Keratinocyte (primary cell): ENCODE data around the gene CSH2. TPM values are rescaled to one million over a fixed set of nuclear protein-coding genes. Genes with fewer than 3 reads are reported as not detected.

Experiments used
- DNase-seq: peaks from one replicate; pipeline ENCODE4 v3.0.0-alpha.2; 2011; ENCODE audit warnings: low read depth, missing footprints, low spot score
- FAIRE-seq: peaks from 2 replicates; lab custom pipeline; 2011; peaks lifted over from hg19 to GRCh38; lab: Jason Lieb, UNC
- H2AFZ ChIP-seq: 2 replicates; pipeline ENCODE4 v1.6.0; 2012; ENCODE audit warnings: low read length, control low read depth, inconsistent platforms; ENCODE audit not compliant: control insufficient read depth
- H3K27ac ChIP-seq: 2 replicates; pipeline ENCODE4 v1.5.1; 2011; ENCODE audit warnings: low read length; ENCODE audit not compliant: control insufficient read depth, insufficient read depth
- H3K27me3 ChIP-seq: 3 replicates; pipeline ENCODE4 v1.6.0; 2011; ENCODE audit warnings: low read length; ENCODE audit not compliant: control insufficient read depth, insufficient read depth; ENCODE audit errors: extremely low read depth
- H3K36me3 ChIP-seq, 2 experiments: 2 replicates in 1 of 2; 3 replicates in 1 of 2; pipeline ENCODE4 v1.5.1; 2011; ENCODE audit warnings: low read length in 2 of 2, mild to moderate bottlenecking in 1 of 2; ENCODE audit not compliant: control insufficient read depth in 2 of 2, insufficient read depth in 2 of 2; ENCODE audit errors: extremely low read depth in 1 of 2
- H3K4me1 ChIP-seq: 3 replicates; pipeline ENCODE4 v1.5.1; 2011; ENCODE audit warnings: low read length; ENCODE audit not compliant: control insufficient read depth, insufficient read depth; ENCODE audit errors: extremely low read depth
- H3K4me2 ChIP-seq: 3 replicates; pipeline ENCODE4 v1.6.0; 2011; ENCODE audit warnings: low read depth, low read length; ENCODE audit not compliant: control insufficient read depth, insufficient read depth; ENCODE audit errors: extremely low read depth
- H3K4me3 ChIP-seq, 3 experiments: fragments of 200-600 bp in 1 of 3; sonication (generic) in 1 of 3; 2 replicates in 2 of 3; 3 replicates in 1 of 3; pipeline ENCODE4 v1.5.1; 2011 to 2016; ENCODE audit warnings: low read length in 3 of 3, mild to moderate bottlenecking in 3 of 3, control low read depth in 2 of 3, inconsistent platforms in 1 of 3, low read depth in 1 of 3, mixed read lengths in 1 of 3, mixed run types in 1 of 3, moderate library complexity in 1 of 3; ENCODE audit not compliant: control insufficient read depth in 2 of 3, insufficient read depth in 2 of 3; ENCODE audit errors: extremely low read depth in 1 of 3
- H3K79me2 ChIP-seq: 2 replicates; pipeline ENCODE4 v1.6.0; 2012; ENCODE audit warnings: low read length; ENCODE audit not compliant: control insufficient read depth, insufficient read depth
- H3K9ac ChIP-seq: 3 replicates; pipeline ENCODE4 v1.6.0; 2011; ENCODE audit warnings: low read length; ENCODE audit not compliant: control insufficient read depth, insufficient read depth; ENCODE audit errors: extremely low read depth
- H3K9me1 ChIP-seq: 3 replicates; pipeline ENCODE4 v1.6.0; 2011; ENCODE audit warnings: low read length; ENCODE audit not compliant: control insufficient read depth, insufficient read depth; ENCODE audit errors: extremely low read depth
- H3K9me3 ChIP-seq: 2 replicates; pipeline ENCODE4 v1.5.1; 2012; ENCODE audit warnings: low read depth, low read length; ENCODE audit not compliant: control insufficient read depth
- H4K20me1 ChIP-seq: 3 replicates; pipeline ENCODE4 v1.6.0; 2011; ENCODE audit warnings: low read length; ENCODE audit not compliant: control insufficient read depth, insufficient read depth; ENCODE audit errors: extremely low read depth
- CTCF ChIP-seq, 3 experiments: IDR thresholded peaks in 1 of 3; conservative IDR thresholded peaks in 1 of 3; optimal IDR thresholded peaks in 1 of 3; 2 replicates in 2 of 3; 3 replicates in 1 of 3; pipeline versions ENCODE3 to v1.5.1; 2011; ENCODE audit warnings: low read length in 3 of 3, mild to moderate bottlenecking in 3 of 3, moderate library complexity in 2 of 3, control low read depth in 1 of 3, inconsistent platforms in 1 of 3; ENCODE audit not compliant: insufficient read depth in 2 of 3; ENCODE audit errors: extremely low read depth in 1 of 3
- EZH2 ChIP-seq: IDR thresholded peaks from one replicate; pipeline ENCODE4 v1.6.1; 2012; ENCODE audit warnings: inconsistent platforms, mild to moderate bottlenecking, low read length, moderate library complexity
- dilution Hi-C: fragments of 300-500 bp; cut with MboI; formaldehyde crosslinking; loops from one replicate; pipeline ENCODE4 v1.7.0; 2020; ENCODE audit warnings: low sequenced_read_pairs; ENCODE audit not compliant: extremely low pct_ligation_motif_present
- polyA plus RNA-seq, 5 experiments: library from polyadenylated mRNA; depleted of rRNA in 3 of 5; stranded (reverse) in 3 of 5; stranded (forward) in 1 of 5; unstranded in 1 of 5; fragments of >200 nt; gene quantifications; 1 replicate in 1 of 5; 2 replicates in 3 of 5; 3 replicates in 1 of 5; pipeline versions ENCODE4 v1.2.1 to v1.2.3, GENCODE V29; 2011 to 2012; ENCODE audit warnings: missing spikeins in 2 of 5, low read depth in 1 of 5, low replicate concordance in 1 of 5

CSH2 gene
- polyA plus RNA-seq, 1 donor (not counting 4 experiments of a cell fraction or from before 2014, with no cell fraction given) = not detected

GRCh38 chr17:63833741-63834373 lies 39.6 kb downstream of the CSH2 start:
- dilution Hi-C loops = no loop called here
- H3K9me3 ChIP-seq = no peaks in the 10 kb centered on the region
- H4K20me1 ChIP-seq = peaks cover 10% of the 10 kb centered on the region
- no peak overlapping the region for H3K4me2 ChIP-seq
- no peaks in the 10 kb centered on the region for H3K9me1 ChIP-seq
- H3K27ac ChIP-seq = no peak overlapping the region
- H3K27me3 ChIP-seq = no peaks in the 10 kb centered on the region
- H3K79me2 ChIP-seq = peaks cover 42% of the 10 kb centered on the region
- H3K36me3 ChIP-seq = peaks cover 62 to 66% of the 10 kb centered on the region in 2 experiments
- no peak overlapping the region for H2AFZ ChIP-seq
- H3K4me1 ChIP-seq = peaks cover 28% of the 10 kb centered on the region
- TF ChIP-seq CTCF (optimal IDR thresholded peaks at IDR 0.05 in 1 of 3, IDR thresholded peaks at IDR 0.05 in 1 of 3, conservative IDR thresholded peaks at IDR 0.05 in 1 of 3; ENCODE audit: extremely low read depth in 1 of 3, insufficient read depth in 2 of 3, low read length in 3 of 3) (no peak), EZH2 (no peak)
- no peak for FAIRE-seq
- DNase-seq = no peak
- H3K9ac ChIP-seq = no peak overlapping the region
- no peak overlapping the region for H3K4me3 ChIP-seq

GRCh38 chr17:63833026-63833740 lies 40.3 kb downstream of the CSH2 start:
- Histone ChIP-seq H3K4me3 (no peak overlapping the region), H3K4me2 (no peak overlapping the region), H3K27me3 (no peaks in the 10 kb centered on the region), H4K20me1 (peaks cover 7% of the 10 kb centered on the region), H3K27ac (no peak overlapping the region), H2AFZ (no peak overlapping the region), H3K9me3 (no peaks in the 10 kb centered on the region), H3K4me1 (peaks cover 27% of the 10 kb centered on the region), H3K36me3 (peaks cover 62 to 66% of the 10 kb centered on the region in 2 experiments), H3K9me1 (no peaks in the 10 kb centered on the region), H3K79me2 (peaks cover 42% of the 10 kb centered on the region), H3K9ac (no peak overlapping the region)
- no peak for TF ChIP-seq EZH2
- no peak for TF ChIP-seq CTCF (optimal IDR thresholded peaks at IDR 0.05 in 1 of 3, IDR thresholded peaks at IDR 0.05 in 1 of 3, conservative IDR thresholded peaks at IDR 0.05 in 1 of 3; ENCODE audit: extremely low read depth in 1 of 3, insufficient read depth in 2 of 3, low read length in 3 of 3)
- no peak for FAIRE-seq
- DNase-seq = no peak
- dilution Hi-C loops = no loop called here
